Activated CD4-positive, alpha-beta T cell treated with anti-CD3 and anti-CD28 coated beads, Interleukin-2, Interleukin-4, amounts not matched to agents 100 ng/mL and 50 ng/mL, durations not matched to agents 16 hours and 8 hours (primary cell): Measurements from ENCODE around the gene ERICH3.

Experiments used
- DNase-seq: peaks from one replicate; pipeline ENCODE4 v3.0.0-alpha.2; 2020; ENCODE audit warnings: low spot score

Gene ERICH3

DNA sequence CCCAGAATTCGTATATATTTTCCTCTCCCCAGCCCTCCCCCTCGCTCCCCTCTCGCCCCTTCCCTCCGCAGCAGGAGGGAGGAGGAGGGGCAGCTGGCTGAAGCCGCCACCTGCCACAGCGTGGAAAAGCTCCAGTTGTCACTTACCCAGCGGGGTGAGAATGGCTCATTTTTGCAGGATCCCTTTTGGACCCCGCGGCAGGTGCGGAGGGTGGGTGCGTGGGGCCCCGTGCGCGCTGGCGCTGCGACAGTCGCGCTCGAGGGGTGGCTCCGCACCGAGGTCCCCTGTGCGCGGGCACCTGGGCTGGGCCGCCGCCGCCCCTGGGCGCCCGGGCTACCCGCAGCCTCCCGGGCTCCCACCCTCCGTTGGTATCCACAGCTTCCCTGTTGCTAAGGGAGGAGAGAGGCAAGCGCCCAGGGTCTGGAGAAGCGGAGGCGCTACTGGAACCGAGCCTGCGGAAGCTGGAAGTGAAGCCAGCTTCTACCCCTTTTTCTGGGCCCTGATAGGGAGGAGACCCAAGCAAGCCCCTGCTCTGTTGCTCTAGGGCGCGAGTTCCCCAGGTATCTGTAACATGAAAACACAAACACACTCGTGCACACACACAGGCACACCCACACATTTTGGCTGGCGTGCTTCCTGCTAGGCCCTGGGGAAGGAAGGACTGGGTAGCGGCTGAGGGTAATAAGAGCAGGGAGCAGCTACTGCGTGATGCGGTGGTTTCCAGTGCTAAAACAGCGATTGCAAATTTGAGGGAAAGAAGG is at the start of gene ERICH3:
Gene ERICH3 (minus strand): TSS at position 442 of the 761 bp plus-strand sequence. CDS start 273 bp downstream, at position 169.
- no peak for DNase-seq

DNA sequence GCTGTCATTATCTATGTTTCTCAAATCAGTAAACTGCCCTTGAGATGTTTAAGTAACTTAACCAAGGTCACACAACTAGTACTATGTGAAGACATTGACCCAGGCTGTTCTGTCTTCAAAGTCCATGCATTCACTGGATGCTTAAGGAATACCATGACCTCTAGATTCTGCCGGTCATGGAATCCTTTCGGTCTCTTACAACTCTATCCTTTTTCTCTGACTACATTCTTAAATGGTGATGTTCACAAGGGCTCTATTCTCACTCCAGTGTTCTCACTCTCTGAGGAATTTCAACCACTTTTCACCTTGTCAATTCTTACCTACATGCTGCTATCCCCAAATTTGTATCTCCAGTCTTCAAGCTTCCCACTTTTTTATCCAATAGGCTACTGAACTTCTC is 44.0 kb upstream of the ERICH3 start:
- no peak for DNase-seq

GRCh38 chr1:74716822-74717221 is 43.2 kb upstream of the ERICH3 start:
- no peak for DNase-seq

GRCh38 chr1:74715806-74716205 is 42.2 kb upstream of the ERICH3 start:
- no peak for DNase-seq

GRCh38 chr1:74715236-74715502 is 41.6 kb upstream of the ERICH3 start:
- DNase-seq, result no peak

DNA sequence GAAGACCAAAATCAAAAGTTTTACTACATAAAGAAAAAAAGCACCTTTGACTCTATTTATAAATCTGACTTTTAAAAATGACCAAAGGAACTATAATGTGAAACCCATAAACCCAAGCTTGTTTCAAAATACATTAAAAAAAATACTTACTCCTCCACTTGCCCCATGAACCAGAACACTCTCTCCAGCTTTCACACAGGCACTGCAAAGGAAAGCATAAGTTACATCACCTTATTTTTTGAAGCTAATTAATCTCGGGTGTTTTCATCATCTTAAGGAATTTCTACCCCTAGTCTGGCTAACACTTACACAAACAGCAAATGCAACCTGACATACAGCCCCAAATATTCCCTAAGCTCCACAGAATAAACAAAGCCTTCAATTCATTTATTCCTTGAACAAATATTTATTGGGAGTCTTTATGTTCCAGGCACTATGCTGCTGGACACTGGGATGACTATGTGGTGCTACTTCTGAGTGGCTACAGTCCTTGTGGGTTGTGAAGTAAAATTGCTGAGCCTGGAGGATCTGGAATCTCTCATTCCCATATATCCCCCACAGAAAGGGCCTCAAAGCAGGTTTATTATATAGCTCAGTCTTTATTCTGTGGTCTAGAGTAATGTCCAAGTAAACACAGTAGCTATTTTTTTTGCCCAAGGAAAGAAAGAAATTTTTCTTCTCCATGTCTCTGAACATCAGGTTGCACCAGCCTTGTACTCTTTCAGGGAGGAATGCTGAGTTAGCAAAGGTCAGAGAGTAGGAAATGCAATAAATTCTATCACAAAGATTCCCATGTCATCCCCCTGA is 41.0 kb upstream of the ERICH3 start:
- no peak for DNase-seq

DNA sequence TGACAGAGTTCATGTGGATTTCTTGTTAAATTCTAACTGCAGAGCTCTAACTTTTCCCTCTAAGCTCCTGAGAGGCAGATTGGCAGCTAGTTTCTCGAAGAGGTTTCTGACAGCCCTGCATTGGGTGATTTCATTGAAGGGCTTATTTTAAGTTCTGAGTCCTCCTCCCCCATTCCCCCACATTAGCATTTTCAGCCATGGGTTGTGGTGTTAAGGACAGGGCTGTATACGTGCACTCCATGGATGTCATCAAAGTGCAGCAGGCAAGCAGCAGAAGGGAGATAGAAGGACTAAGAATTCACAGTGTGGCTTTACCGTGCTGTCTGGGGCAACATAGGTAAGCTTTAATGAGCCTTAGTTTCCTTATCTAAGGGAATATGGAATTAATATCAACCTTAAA is 40.3 kb upstream of the ERICH3 start:
- DNase-seq, result no peak

DNA sequence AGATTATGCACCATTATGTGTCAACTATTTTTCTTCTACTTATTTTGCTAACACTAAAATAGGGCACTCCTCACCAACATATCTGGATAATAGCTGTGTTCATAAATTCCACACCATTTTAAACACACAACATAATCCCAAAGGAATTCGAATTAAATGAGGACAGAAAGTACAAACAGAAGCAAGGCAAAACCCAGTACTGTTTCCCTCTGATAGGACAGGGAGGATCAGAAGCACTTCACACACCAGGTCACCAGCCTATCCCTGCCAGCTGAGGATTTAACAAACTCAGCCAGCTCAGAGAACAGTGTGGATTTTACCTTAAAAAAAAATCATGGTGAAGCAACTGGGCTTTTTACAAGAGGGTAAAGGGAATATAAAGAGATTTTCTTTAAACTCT is 39.3 kb upstream of the ERICH3 start:
- DNase-seq, result no peak

DNA sequence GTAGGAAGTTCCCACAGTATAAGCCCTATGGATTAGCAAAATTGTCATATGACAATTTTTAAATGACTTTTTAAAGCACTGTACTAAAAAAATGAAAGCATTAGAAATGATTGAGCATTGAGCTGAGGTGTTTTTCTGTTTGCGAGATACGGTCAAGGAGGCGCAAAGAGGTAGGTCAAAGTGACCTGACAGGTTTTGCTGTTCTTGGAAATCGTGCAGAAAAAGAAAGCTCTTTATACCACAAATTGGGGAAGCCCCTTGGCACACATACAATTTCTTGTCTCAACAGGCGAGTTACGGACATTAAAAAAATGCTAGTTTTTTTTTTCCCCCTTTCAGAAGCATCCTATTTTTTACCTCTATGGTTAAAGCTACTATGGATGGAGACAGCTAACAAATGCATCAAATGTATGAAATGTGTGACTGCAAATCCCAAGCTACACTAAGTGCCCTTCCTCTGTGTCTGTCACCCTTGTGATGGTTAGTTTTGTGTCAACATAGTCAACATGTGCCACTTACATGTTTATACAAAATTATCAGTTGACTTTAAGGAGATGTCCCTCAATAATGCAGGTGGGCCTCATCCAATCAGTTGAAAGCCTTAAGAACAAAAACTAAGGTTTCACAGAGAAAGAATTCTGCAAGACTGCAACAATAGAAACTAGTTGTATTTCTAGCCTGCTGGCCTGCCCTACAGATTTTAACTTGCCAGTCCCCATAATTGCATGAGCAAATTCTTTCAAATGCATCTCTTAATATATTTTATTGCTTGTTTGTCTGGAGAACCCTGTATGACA is 30.0 kb upstream of the ERICH3 start:
- no peak for DNase-seq

DNA sequence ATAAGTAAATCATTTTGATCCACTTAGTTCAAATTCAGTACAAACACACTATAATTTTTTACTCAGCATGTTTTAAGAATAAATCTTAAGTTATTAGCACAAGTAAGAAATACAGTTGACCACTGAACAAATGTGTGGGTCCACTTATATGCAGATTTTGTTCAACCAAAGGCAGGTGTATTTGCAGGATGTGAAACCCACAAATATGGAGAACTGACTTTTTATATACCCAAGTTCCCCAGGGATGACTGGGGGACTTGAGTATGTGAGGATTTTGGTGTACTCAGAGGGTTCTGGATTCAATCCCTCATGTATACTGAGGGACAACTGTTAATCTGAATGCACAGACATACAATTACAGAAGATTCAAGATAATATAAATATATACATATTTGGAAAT is 25.7 kb upstream of the ERICH3 start:
- no peak for DNase-seq

DNA sequence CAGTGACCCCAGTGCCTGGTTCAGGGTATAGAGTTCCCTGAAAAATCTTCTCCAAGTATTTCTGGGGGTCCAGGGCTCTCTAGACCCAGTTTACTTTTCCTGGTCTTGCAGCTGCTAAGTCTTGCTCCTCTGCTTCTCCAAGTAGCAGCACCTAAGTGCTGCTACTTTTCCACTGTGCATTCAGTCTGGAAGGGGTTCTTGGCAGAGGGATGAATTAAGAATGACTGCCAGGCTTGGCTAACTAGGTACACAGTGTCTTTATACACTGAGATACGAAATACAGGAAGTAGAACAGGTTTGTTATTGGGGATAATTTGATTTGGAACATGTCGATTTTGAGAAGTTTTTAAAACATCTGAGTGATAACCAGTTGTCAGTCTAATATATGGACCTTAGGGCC is 24.2 kb upstream of the ERICH3 start:
- DNase-seq, result no peak

DNA sequence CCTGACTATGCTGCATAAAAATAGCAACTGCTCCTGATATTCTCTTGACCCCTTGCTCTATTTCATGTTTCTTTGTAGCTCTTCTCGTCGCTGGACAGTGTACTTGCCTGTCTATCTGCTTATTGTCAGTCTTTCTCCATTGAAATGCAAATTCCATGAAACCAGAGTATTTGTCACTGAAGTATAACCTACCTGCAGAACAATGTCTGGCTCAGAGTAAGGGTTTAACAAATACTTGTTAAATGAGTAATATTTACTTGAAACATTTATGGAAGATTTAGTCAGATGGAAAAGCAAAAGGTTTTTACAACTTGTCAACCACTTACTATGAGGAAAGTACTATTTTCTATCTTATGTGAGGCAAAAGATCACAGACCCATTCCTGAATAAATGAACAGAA is 19.9 kb upstream of the ERICH3 start:
- DNase-seq, result no peak

DNA sequence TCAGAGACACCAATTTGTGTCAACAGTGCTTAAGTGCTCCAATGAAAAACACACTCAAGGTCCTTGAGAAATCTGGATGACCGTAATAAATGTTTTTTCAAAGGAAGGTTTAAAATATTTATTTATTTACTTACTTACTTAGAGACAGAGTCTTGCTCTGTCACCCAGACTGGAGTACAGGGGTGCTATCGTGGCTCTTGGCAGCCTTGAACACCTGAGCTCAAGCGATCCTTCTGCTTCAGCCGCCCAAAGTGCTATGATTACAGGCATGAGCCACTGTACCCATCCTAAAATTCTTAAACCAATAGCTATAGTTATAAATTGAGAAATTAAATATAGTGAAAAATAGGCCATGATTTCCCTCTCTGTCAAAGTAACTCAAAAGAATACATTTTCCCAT is 17.3 kb upstream of the ERICH3 start:
- no peak for DNase-seq

- DNase-seq, result no peak
Observed at GRCh38 chr1:74690364-74690696, 16.7 kb upstream of the ERICH3 start.

- DNase-seq, result peak; percentile 66
Observed at GRCh38 chr1:74689621-74690363, 16.2 kb upstream of the ERICH3 start.

DNA sequence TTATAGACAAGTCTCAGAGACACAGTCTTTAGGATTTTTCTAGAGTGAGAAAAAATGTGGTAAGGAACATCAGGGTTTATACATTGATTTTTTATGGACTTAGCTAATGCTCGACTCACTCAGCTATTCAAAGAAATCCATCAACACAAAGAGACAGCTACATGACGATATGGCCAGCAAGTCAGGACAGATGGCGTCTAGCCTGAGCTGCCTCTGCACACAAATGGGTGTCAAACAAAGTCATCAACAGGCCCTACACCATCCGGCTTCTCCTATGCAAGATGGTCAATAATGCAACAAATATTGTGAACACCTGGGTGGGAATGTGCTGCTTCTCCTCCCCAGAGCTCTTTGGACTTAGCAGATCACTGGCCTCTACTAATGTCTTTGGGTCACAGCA is 13.3 kb upstream of the ERICH3 start:
- no peak for DNase-seq

- DNase-seq, result no peak
Observed at GRCh38 chr1:74684301-74684700, 10.7 kb upstream of the ERICH3 start.

DNA sequence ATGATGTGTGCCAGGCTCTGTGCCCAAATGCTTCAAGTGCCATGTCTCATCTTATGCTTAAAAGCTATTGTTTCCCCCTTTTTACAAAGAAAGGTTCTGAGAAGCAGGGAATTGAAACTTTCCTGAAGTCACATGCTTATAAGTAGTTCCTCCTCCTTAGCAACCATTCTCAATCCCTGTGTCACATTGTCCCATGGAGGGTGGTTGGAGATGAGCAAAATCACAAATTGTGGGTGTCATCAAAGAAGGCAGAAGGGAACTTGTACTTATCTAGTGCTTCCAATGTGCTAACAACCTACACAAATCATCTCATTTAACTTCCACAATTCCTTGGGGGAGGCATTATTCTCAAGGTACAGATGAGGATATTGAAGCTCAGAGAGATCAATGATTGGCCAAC is 10.1 kb upstream of the ERICH3 start:
- DNase-seq, result no peak

DNA sequence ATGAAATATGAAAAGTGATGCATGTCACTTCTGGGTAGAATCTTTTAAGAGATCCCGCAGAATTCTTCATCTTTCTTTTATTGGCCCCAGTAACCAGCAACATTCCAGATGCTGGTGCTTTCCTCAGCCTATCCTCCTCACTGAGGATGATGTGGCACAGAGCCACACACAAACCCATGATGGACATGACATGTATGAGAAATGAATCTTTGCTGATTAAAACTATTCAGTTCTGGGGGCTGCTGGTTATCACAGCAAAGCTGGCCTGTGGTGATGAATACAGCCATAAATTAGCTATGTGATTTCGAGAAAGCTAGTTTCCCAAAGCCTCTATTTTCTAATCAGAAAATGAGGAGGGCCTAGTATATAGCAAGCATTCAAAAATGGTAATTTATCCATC is 8.3 kb upstream of the ERICH3 start:
- no peak for DNase-seq

GRCh38 chr1:74681449-74681848 is 7.9 kb upstream of the ERICH3 start:
- peak; percentile 55 for DNase-seq

- no peak for DNase-seq
Observed at GRCh38 chr1:74681001-74681400, 7.4 kb upstream of the ERICH3 start.

DNA sequence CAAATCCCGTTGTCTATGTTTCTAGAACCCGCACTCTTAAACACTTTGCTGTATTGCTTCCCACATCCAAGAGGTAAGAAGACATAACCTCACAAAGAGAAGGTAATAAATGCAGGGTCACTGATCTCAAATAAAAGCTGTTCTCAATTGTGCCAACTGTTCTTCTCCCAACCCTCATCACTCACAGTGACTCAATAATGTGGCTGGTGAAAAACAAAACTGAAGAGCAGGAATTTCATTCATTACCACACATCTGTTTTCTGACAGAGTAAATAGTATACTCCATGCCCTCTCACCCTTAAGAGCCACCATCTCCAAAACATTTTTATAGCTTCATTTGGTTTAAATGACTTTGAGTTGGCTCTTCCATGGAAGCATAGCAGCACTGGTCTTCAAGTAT is 6.2 kb upstream of the ERICH3 start:
- no peak for DNase-seq
